ENCODE results near the gene VWA3B.

- TF ChIP-seq EZH2 (IDR thresholded peaks at IDR 0.05; ENCODE audit: borderline replicate concordance, low read depth, low read length, severe bottlenecking) (no peak), CTCF (IDR thresholded peaks at IDR 0.05; ENCODE audit: extremely low read depth in 1 of 2, insufficient read depth in 1 of 2, low read depth in 1 of 2, low read length in 2 of 2) (no peak), POLR2AphosphoS5 (IDR thresholded peaks at IDR 0.05; ENCODE audit: insufficient read depth, low read depth, low read length) (no peak), POLR2A (IDR thresholded peaks at IDR 0.05; ENCODE audit: low read depth, low read length) (no peak)
Measured at GRCh38 chr2:98110741-98111140, 23.8 kb downstream of the VWA3B start.

All from endothelial cell of umbilical vein (primary cell).